GM18867 (cell line): Measurements from ENCODE around the gene PRPSAP1.
A peak's percentile ranks its signal among the peaks of the same experiment; 100 is the strongest.
"Not testable (repeated sequence)": the region's sequence is repeated elsewhere in the genome, so short reads cannot be mapped to it uniquely, and the experiment has no call there.

Experiments used
- ATAC-seq: cut with Tn5 transposase; IDR thresholded peaks from one replicate; pipeline ENCODE4 v1.9.1; 2021; ENCODE audit warnings: mild to moderate bottlenecking, moderate library complexity; ENCODE audit not compliant: unreplicated experiment

PRPSAP1 gene

DNA sequence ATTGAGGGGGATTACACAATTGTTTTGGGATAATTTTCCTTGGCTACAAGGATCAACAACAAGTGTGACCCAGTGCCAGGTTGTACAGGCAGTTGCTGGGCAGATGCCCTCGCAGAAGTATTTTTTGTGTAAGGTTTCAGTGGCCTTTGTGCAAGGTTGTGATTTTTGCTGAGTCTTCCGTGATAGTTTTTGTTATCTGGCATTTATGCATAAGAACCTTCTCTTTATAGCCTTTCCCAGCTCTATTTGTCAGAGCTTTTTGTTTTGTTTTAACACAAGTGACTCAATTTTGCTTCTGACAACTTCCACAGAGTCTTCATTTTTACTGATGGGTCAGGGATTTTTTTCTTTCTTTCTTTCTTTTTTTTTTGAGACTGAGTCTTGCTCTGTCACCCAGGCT lies 6.7 kb upstream of the PRPSAP1 start:
- ATAC-seq = no peak

DNA sequence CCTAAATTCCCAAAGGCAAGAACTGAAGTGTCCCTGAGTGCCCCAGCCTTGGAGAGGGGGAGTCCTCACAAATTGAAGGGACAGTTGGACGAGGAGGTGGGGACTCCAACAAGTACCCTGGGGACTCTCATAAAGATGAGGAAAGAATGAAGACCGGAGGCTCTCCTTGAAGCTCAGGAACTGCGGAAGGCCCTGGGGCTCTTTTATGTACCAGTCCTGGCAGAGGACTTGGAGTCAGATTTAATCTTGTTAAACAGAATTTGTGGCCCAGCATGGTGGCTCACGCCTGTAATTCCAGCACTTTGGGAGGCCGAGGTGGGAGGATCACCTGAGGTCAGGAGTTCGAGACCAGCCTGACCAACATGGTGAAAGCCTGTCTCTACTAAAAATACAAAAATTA lies 6.1 kb upstream of the PRPSAP1 start:
- ATAC-seq = not testable (repeated sequence)

DNA sequence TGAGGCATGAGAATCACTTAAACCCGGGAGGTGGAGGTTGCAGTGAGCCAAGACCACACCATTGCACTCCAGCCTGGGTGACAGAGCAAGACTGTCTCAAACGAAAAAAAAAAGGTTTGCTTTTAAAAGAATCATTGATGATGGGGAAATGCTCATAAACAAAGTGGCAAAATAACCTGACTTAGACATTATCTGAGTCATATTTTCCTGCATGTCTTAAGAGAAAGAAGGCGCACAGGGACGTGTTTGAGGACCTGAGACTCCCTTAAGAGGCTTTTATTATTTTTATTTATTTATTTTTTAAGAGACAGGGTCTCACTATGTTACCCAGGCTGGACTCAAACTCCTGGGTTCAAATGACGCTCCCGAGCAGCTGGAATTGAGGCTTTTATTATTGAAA lies 5.7 kb upstream of the PRPSAP1 start:
- no peak for ATAC-seq

DNA sequence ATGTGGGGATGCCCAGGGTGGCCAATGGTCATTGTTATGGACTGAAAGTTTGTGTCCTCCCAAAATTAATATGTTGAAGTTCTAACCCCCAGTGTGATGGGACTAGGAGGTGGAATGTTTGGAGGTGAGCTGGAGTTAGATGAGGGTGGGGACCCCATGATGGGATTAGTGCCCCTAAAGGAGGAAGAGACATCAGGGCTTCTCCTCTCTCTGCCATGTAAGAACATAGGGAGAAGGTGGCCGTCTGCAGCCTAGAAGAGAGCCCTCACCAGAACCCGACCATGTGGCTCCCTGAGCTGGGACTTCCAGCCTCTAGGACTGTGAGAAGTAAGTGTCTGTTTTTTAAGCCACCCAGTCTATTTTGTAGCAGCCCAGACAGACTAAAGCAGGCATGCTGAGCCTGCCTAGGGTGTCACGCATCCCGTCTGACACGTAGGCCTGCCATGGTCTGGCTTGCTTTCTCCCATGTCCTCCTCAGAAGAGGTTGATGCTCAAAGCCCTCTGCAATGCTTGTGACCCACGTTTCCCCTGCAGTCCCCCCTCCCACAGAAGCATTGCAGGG lies 4.0 kb upstream of the PRPSAP1 start:
- no peak for ATAC-seq

DNA sequence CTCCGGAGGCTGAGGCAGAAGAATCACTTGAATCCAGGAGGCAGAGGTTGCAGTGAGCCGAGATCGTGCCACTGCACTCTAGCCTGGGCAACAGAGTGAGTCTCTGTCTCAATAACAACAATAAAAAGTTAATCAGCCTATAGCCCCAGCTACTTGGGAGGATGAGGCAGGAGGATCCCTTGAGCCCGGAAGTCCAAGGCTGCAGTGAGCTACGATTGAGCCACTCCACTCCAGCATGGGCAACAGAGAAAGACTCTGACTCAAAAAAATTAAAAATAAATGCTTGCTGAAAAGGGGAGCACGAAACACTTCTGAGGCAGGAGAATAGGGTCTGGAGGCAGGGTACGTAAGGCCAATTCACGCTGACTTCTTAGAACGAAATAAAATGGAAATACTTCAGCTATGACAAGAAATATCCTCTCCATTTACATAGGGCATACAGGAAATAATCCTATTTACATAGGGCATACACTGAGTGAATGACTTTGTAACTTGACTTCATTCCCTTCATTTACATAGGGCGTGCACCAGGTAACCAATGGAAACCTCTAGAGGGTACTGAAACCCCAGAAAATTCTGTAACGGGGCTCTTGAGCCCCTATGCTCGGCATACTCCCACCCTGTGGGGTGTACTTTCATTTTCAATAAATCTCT lies 3.2 kb upstream of the PRPSAP1 start:
- no peak for ATAC-seq

DNA sequence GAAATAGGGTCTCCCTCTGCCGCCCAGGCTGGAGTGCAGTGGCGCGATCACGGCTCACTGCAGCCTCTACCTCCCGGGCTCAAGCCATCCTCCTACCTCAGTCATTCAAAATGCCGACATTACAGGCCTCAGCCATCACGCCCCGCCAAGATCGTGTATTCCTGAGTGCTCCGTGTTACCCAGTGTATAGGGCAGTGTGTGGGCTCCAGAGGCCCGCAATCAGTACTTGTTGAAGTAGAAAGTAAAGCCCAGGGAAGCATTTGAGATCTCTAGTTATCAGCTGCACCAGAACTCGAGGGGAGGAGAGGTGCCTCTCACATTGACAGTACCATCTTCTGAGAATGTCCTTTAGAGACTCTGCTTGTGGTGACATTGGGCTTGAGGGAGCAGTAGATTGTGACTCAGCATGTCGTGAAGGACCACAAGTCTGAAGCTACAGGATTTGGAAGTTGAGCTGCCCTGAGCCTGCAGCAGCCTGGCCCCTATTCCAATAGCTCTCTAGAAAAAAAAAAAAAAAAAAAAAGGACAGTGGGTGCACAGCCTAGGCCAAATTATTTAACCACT lies 1.1 kb upstream of the PRPSAP1 start:
- no peak for ATAC-seq

DNA sequence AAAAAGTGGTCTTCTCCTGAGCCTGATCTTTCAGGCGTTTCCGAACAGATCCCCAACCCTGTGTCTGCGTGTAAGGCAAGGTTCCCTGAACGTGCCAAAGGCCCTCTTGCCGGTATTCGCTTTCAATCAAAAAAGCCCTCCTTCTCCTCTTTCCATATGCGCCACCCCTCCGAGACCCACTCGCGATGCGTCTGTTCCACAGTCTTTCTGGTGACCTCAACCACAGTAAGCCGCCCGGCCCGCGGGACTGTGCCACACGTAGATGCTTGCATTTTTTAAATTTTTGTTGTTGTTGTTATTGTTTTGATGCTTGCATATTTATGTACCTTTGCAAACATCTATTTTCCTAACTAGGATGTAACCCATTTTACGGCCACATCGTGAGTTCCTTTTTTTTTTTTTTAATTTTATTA lies 607 bp upstream of the PRPSAP1 start:
- ATAC-seq = no peak

GRCh38 chr17:76353004-76353598 lies 615 bp downstream of the PRPSAP1 start:
- ATAC-seq = peak; percentile 13

- no peak for ATAC-seq
Measured at GRCh38 chr17:76351526-76352071, 2.1 kb downstream of the PRPSAP1 start.

- no peak for ATAC-seq
Measured at GRCh38 chr17:76350463-76350862, 3.3 kb downstream of the PRPSAP1 start.

- ATAC-seq = not testable (repeated sequence)
Measured at GRCh38 chr17:76346936-76347335, 6.8 kb downstream of the PRPSAP1 start.

GRCh38 chr17:76345377-76345974 lies 8.2 kb downstream of the PRPSAP1 start:
- no peak for ATAC-seq

DNA sequence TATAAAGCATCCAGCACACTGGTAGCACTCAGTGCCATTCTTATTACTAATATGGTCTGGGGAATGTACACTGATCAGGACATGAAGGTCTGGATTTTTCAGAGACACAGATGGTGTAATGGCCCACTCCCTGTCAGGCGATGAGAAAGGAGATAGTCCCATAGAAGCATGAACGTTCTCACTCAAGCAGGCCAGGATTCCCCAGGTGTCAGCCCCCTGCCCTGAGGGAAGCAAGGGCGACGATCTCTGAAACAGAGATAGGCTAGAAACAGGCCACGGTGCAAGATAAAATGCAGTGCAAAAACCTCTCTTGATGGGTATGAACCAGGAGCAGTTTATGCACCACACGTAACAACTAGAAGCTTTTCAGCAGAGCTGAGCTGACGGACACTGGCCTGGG lies 10.6 kb downstream of the PRPSAP1 start:
- ATAC-seq = no peak

GRCh38 chr17:76341301-76341700 lies 12.4 kb downstream of the PRPSAP1 start:
- no peak for ATAC-seq

- ATAC-seq = no peak
Measured at GRCh38 chr17:76337413-76337777, 16.3 kb downstream of the PRPSAP1 start.

- ATAC-seq = no peak
Measured at GRCh38 chr17:76336756-76337412, 16.8 kb downstream of the PRPSAP1 start.

DNA sequence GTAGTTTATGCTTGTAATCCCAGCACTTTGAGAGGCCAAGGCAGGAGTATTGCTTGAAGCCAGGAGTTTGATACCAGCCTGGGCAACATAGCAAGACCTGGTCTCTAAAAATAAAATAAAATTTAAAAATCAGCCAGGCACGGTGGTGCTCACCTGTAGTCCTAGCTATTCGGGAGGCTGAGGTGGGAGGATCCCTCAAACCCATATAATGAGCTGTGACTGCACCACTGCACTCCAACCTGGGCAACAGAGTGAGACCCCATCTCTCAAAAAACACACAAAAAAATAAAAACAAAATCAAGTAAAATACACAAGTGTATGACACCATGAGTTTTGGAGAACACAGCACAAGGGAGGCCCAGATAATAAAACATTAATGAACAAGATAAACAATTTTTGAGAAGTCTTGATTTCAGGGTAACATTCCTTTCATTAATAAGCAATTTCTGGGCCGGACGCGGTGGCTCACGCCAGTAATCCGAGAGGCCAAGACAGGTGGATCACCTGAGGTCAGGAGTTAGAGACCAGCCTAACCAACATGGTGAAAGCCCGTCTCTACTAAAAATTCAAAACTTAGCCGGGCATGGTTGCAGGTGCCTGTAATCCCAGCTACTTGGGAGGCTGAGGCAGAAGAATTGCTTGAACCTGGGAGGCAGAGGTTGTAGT lies 17.9 kb downstream of the PRPSAP1 start:
- no peak for ATAC-seq

- no peak for ATAC-seq
Measured at GRCh38 chr17:76333673-76334505, 19.8 kb downstream of the PRPSAP1 start.

- ATAC-seq = no peak
Measured at GRCh38 chr17:76331083-76331482, 22.6 kb downstream of the PRPSAP1 start.

- ATAC-seq = no peak
Measured at GRCh38 chr17:76329664-76330063, 24.1 kb downstream of the PRPSAP1 start.
